ENCODE data around the gene LRRC27.
A peak's percentile ranks its signal among the peaks of the same experiment; 100 is the strongest.

Gene LRRC27

GRCh38 chr10:132404911-132405462 is 73.0 kb downstream of the LRRC27 start:
- DNase-seq = no peak

GRCh38 chr10:132405463-132405991 is 73.5 kb downstream of the LRRC27 start:
- no peak for DNase-seq

GRCh38 chr10:132406181-132406580 is 74.2 kb downstream of the LRRC27 start:
- no peak for DNase-seq

- no peak for DNase-seq
These were observed 74.8 kb downstream of the LRRC27 start for GRCh38 chr10:132406750-132407149.

- DNase-seq = no peak
These were observed 75.3 kb downstream of the LRRC27 start for GRCh38 chr10:132407243-132407746.

- DNase-seq = no peak
These were observed 75.9 kb downstream of the LRRC27 start for GRCh38 chr10:132407846-132408278.

GRCh38 chr10:132408367-132408781 is 76.4 kb downstream of the LRRC27 start:
- no peak for DNase-seq

- no peak for DNase-seq
These were observed 77.1 kb downstream of the LRRC27 start for GRCh38 chr10:132408823-132409666.

GRCh38 chr10:132409667-132410028 is 77.7 kb downstream of the LRRC27 start:
- no peak for DNase-seq

GRCh38 chr10:132410056-132410778 is 78.2 kb downstream of the LRRC27 start:
- DNase-seq = no peak

- no peak for DNase-seq
These were observed 79.0 kb downstream of the LRRC27 start for GRCh38 chr10:132410779-132411532.

GRCh38 chr10:132411561-132412253 is 79.7 kb downstream of the LRRC27 start:
- DNase-seq = peak in 1 of 2 donors; percentile 19

GRCh38 chr10:132412316-132413192 is 80.6 kb downstream of the LRRC27 start:
- DNase-seq = peak in 1 of 2 donors; percentile 54

- DNase-seq = no peak
These were observed 81.5 kb downstream of the LRRC27 start for GRCh38 chr10:132413226-132414205.

- no peak for DNase-seq
These were observed 82.5 kb downstream of the LRRC27 start for GRCh38 chr10:132414402-132415016.

- no peak for DNase-seq
These were observed 83.3 kb downstream of the LRRC27 start for GRCh38 chr10:132415255-132415654.

- no peak for DNase-seq
These were observed 84.0 kb downstream of the LRRC27 start for GRCh38 chr10:132415956-132416355.

- no peak for DNase-seq
These were observed 84.7 kb downstream of the LRRC27 start for GRCh38 chr10:132416566-132417256.
